Epithelial cell of proximal tubule (primary cell): ENCODE data around the gene ISLR2. TPM values are rescaled to one million over a fixed set of nuclear protein-coding genes. Genes with fewer than 3 reads are reported as not detected.

Source experiments
- DNase-seq: peaks from one replicate; pipeline ENCODE4 v3.0.0-alpha.2; 2011; ENCODE audit warnings: low read depth
- H3K4me3 ChIP-seq: 2 replicates; pipeline ENCODE4 v1.5.1; 2011; ENCODE audit warnings: low read depth, mild to moderate bottlenecking, low read length
- total RNA-seq: library from RNA; depleted of rRNA; stranded (reverse); fragments of >200 nt; gene quantifications from 2 replicates; pipeline ENCODE4 v1.2.3, GENCODE V29; 2015
- TF ChIP-seq, protein P1 (sequence below): conservative IDR thresholded peaks from 2 replicates; pipeline ENCODE4 v1.5.1; 2012; ENCODE audit warnings: low read depth, mild to moderate bottlenecking, low read length

ISLR2 gene
- total RNA-seq, 1 donor from 2014 or later, result not detected

DNA sequence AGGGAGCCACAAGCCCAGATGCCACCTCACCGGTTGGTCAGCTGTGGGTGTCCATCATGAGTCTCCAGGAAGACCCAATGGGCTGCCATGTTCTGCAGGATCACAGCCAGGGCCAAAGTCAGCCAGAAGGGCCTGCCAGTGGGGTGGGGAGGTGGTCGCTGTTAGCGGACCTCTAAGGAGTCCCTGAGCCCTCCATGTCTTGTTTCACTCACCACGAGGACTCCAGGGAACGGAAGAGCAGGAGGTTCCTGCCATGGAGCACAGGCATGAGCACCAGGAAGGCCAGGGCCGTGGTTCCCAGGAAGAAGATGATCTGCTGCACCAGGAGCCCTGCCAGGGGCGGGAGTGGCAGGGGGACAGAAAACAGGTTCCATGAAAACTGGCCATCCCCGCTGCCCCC lies 51.7 kb downstream of the ISLR2 start:
- TF ChIP-seq, protein P1, sequence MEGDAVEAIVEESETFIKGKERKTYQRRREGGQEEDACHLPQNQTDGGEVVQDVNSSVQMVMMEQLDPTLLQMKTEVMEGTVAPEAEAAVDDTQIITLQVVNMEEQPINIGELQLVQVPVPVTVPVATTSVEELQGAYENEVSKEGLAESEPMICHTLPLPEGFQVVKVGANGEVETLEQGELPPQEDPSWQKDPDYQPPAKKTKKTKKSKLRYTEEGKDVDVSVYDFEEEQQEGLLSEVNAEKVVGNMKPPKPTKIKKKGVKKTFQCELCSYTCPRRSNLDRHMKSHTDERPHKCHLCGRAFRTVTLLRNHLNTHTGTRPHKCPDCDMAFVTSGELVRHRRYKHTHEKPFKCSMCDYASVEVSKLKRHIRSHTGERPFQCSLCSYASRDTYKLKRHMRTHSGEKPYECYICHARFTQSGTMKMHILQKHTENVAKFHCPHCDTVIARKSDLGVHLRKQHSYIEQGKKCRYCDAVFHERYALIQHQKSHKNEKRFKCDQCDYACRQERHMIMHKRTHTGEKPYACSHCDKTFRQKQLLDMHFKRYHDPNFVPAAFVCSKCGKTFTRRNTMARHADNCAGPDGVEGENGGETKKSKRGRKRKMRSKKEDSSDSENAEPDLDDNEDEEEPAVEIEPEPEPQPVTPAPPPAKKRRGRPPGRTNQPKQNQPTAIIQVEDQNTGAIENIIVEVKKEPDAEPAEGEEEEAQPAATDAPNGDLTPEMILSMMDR, result no peak
- no peak for DNase-seq
- no peak overlapping the region for H3K4me3 ChIP-seq

DNA sequence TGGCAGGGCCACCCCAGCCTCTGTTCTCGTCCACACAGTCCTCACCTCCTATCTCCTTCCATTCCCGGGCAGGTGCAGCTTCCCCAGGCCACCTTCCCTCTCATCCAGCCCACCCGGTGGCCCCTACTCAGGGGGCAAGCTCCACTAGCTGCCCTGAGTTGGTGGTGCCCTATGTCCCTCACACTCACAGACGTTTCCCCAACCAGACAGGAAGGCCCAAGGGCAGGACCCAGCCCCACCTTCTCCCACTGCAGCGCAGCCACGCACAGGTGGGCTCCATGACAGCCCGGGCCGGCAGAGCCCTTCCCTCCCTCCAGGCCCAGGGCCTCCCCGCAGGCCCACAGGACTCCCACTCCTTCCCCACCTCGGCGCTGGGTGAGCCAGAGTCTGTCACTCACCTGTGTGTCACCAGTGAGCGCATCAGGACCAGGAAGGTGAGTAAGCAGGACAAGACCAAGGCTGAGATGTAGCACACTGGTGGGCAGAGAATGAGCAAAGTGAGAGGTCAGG lies 54.3 kb downstream of the ISLR2 start:
- H3K4me3 ChIP-seq, result no peak overlapping the region
- TF ChIP-seq, protein P1, result no peak
- no peak for DNase-seq

DNA sequence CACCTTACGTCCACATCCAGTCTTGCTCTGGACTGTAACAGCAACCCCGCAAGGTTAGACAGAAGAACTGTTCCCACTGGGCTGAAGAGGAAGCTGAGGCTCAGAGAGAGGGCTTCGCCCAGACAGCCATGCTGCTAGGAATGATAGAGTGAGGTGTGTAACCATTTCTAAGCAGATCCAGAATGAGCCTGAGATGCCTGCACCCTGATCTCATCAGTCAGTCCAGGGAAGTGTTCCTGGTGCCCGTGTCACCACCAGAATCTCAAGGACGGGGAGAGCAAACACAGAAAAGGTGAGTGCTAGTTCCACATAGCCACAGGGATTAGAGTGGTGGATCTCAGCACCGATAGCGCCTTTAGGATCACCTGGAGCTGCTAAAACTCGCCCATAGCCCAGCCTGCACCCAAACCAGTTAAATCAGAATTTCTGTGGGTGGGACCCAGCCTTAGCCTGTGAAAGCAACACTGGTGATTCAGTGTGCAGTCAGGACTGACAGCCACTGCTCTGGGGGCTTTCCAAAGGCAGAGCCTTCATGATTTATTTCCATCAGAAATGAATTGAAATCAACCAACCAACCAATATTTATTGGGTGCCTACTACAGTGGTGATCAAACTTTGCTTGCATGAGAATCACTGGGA lies 55.4 kb downstream of the ISLR2 start:
- no peak overlapping the region for H3K4me3 ChIP-seq
- no peak for DNase-seq
- TF ChIP-seq, protein P1, result no peak

Other genes starting within 250 kb of the ISLR2 start
- gene LOXL1, start 204.1 kb upstream of the ISLR2 start, total RNA-seq, result 48.7 and 120 TPM in 2 replicates
- gene STOML1, start 138.3 kb upstream of the ISLR2 start, total RNA-seq, result 13.5 and 26.4 TPM in 2 replicates
- gene PML, start 135.9 kb upstream of the ISLR2 start, total RNA-seq, result 74.8 and 78.9 TPM in 2 replicates
- not detected in 2 replicates for gene GOLGA6A, start 48.0 kb upstream of the ISLR2 start, total RNA-seq
- gene ISLR, start 43.1 kb downstream of the ISLR2 start, total RNA-seq, result not detected in 2 replicates
- 1.9 and 3.9 TPM in 2 replicates for gene STRA6, start 72.2 kb downstream of the ISLR2 start, total RNA-seq
- 2.5 TPM in 1 of 2 replicates, not detected in the other for gene CCDC33, start 105.7 kb downstream of the ISLR2 start, total RNA-seq
- 0.87 and 2.6 TPM in 2 replicates for gene CYP11A1, start 237.1 kb downstream of the ISLR2 start, total RNA-seq